Calu3 (cell line): ENCODE measurements around the gene PYGM. TPM values are rescaled to one million over a fixed set of nuclear protein-coding genes. Genes with fewer than 3 reads are reported as not detected.

ENCODE experiments used
- BruUV-seq: library from RNA; stranded (reverse); fragments of 400-500 nt; replicated peaks from 2 replicates; lab custom pipeline; 2021; lab: Mats Ljungman, UMichigan
- CTCF ChIA-PET: fragments of 300-600 bp; sonication (Branson Sonifier 250); formaldehyde crosslinking; loops from one replicate; lab custom pipeline; 2022; ENCODE audit warnings: antibody characterized with exemption; lab: Charles Lee
- DNase-seq: peaks from one replicate; pipeline ENCODE4 v3.0.0; 2022
- H3K27ac Mint-ChIP-seq: one replicate; pipeline ENCODE4 v1.8.0; 2022; ENCODE audit warnings: mixed read lengths; ENCODE audit not compliant: unreplicated experiment
- H3K27me3 Mint-ChIP-seq: one replicate; pipeline ENCODE4 v1.8.0; 2022; ENCODE audit warnings: mixed read lengths; ENCODE audit not compliant: unreplicated experiment
- H3K36me3 Mint-ChIP-seq: one replicate; pipeline ENCODE4 v1.8.0; 2022; ENCODE audit warnings: mild to moderate bottlenecking, moderate library complexity, mixed read lengths; ENCODE audit not compliant: insufficient read depth, unreplicated experiment
- H3K4me1 Mint-ChIP-seq: one replicate; pipeline ENCODE4 v1.8.0; 2022; ENCODE audit warnings: mild to moderate bottlenecking, low read depth, mixed read lengths; ENCODE audit not compliant: unreplicated experiment
- H3K4me3 Mint-ChIP-seq: one replicate; pipeline ENCODE4 v1.8.0; 2022; ENCODE audit warnings: mild to moderate bottlenecking, low read depth, moderate library complexity, mixed read lengths; ENCODE audit not compliant: unreplicated experiment
- H3K9me3 Mint-ChIP-seq: one replicate; pipeline ENCODE4 v1.8.0; 2022; ENCODE audit warnings: low read depth, mixed read lengths; ENCODE audit not compliant: unreplicated experiment
- intact Hi-C: fragments of 100-400 bp; cut with micrococcal nuclease; formaldehyde crosslinking; loops from one replicate; pipeline ENCODE4 v1.10.0; 2022; ENCODE audit not compliant: unreplicated experiment
- total RNA-seq: library from RNA; stranded (reverse); gene quantifications from 2 replicates; pipeline ENCODE4 v1.2.3, GENCODE V29; 2022
- TF ChIP-seq, protein P1 (sequence below): fragments of 200-600 bp; IDR thresholded peaks from one replicate; pipeline ENCODE4 v1.8.0; 2022; ENCODE audit warnings: antibody characterized with exemption; ENCODE audit not compliant: unreplicated experiment

Gene PYGM
- total RNA-seq, 1 experiment from 2014 or later = 1.4 TPM

DNA sequence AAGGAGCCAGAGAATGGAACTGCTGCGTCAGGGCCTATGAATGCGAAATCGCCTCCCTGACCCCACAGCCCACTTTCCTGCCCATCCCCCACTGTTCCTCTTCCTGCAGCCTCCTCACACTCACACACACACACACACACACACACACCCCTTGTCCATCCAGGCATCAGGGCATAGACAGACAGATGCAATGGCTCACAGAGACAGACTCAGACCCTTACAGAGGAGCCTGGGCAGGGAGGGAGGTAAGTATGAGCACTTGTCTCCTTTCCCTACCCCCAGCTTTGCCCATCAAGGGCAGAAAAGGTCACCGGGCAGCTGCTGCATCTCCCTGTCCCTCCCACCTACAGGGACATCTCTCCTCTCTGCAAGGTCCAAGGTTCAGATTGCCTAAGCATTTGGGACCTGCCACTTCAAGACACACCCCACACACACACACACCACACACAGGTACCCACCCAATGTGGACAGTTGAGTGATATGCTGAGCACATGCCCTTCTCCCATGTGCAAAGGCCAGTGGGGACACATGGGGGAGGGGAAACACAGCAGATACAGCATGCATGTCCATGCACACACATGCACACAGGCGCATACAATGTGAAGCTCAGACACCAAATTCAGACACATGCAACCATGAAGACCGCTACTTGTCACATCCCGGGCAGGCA, 34.8 kb downstream of the PYGM start:
- Mint-ChIP-seq H3K27me3 (peaks cover 97% of the 10 kb centered on the region), H3K4me1 (no peaks in the 10 kb centered on the region), H3K4me3 (no peak overlapping the region), H3K36me3 (no peaks in the 10 kb centered on the region), H3K27ac (no peak overlapping the region), H3K9me3 (no peaks in the 10 kb centered on the region)
- TF ChIP-seq, protein P1, sequence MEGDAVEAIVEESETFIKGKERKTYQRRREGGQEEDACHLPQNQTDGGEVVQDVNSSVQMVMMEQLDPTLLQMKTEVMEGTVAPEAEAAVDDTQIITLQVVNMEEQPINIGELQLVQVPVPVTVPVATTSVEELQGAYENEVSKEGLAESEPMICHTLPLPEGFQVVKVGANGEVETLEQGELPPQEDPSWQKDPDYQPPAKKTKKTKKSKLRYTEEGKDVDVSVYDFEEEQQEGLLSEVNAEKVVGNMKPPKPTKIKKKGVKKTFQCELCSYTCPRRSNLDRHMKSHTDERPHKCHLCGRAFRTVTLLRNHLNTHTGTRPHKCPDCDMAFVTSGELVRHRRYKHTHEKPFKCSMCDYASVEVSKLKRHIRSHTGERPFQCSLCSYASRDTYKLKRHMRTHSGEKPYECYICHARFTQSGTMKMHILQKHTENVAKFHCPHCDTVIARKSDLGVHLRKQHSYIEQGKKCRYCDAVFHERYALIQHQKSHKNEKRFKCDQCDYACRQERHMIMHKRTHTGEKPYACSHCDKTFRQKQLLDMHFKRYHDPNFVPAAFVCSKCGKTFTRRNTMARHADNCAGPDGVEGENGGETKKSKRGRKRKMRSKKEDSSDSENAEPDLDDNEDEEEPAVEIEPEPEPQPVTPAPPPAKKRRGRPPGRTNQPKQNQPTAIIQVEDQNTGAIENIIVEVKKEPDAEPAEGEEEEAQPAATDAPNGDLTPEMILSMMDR = no peak
- CTCF ChIA-PET = interaction anchor here (0.6 to 0.9 kb wide), 3 partner anchors 10 to 1191 kb away, joined by 3 read pairs; no protein-coding TSS in a partner anchor
- BruUV-seq = no TSS peak
- DNase-seq = no peak
- intact Hi-C loops = no loop called here

GRCh38 chr11:64723907-64724862, 35.6 kb downstream of the PYGM start:
- peaks cover 97% of the 10 kb centered on the region for H3K27me3 Mint-ChIP-seq
- no peak for DNase-seq
- TF ChIP-seq, protein P1 = no peak
- H3K27ac Mint-ChIP-seq = no peak overlapping the region
- CTCF ChIA-PET = no interaction called here
- H3K4me1 Mint-ChIP-seq = no peaks in the 10 kb centered on the region
- no TSS peak for BruUV-seq
- no peaks in the 10 kb centered on the region for H3K36me3 Mint-ChIP-seq
- intact Hi-C loops = no loop called here
- no peak overlapping the region for H3K4me3 Mint-ChIP-seq
- H3K9me3 Mint-ChIP-seq = no peaks in the 10 kb centered on the region

GRCh38 chr11:64723117-64723906, 36.5 kb downstream of the PYGM start, which contains the start of gene NRXN2:
NRXN2 (minus strand) TSS chr11:64723197; CDS start chr11:64713699, 9,498 bp downstream.
- peak; percentile 77 for DNase-seq
- CTCF ChIA-PET = no interaction called here
- peak within 1 kb of the TSS; percentile 33 for H3K4me3 Mint-ChIP-seq
- no peaks in the 10 kb centered on the region for H3K36me3 Mint-ChIP-seq
- no peak within 1 kb of the TSS for H3K27ac Mint-ChIP-seq
- intact Hi-C loops = no loop called here
- H3K9me3 Mint-ChIP-seq = no peaks in the 10 kb centered on the region
- BruUV-seq = no TSS peak
- no peaks in the 10 kb centered on the region for H3K4me1 Mint-ChIP-seq
- H3K27me3 Mint-ChIP-seq = peaks cover 97% of the 10 kb centered on the region
- TF ChIP-seq, protein P1 = peak; percentile 93
